OCI-M1 (cell line): ENCODE data around the gene MAP7.
A peak's percentile ranks its signal among the peaks of the same experiment; 100 is the strongest.

Experiments
- DNase-seq: peaks from one replicate; lab custom pipeline; 2025; lab: John Stamatoyannopoulos, UW

The MAP7 gene

GRCh38 chr6:136563386-136564152, 13.3 kb upstream of the MAP7 start:
- no peak for DNase-seq

DNA sequence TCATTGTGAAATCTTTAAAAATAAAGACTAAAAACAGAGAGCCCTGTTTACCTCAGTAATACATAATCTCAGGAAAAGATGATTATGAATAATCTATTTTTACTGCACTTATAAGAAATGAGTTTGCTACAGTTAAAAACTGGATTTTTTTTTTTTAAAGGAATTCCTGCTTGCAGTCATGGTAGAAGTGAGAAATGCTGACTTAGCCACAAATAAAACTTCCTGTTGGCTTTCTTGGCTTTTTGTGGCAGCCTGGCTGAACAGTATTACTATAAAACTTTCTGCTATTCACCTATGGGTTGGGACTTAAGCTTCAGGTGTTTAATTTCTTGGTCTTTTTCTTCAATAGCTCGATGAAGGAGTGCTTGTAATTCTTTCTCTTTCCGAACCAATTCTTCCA, 12.0 kb upstream of the MAP7 start:
- DNase-seq, result no peak

- no peak for DNase-seq
Measured at GRCh38 chr6:136553166-136553787, 3.1 kb upstream of the MAP7 start.

- no peak for DNase-seq
Measured at GRCh38 chr6:136552054-136552453, 1.8 kb upstream of the MAP7 start.

GRCh38 chr6:136551103-136551502, 881 bp upstream of the MAP7 start:
- peak; percentile 66 for DNase-seq

- peak; percentile 53 for DNase-seq
Measured at GRCh38 chr6:136550045-136550329, 235 bp downstream of the MAP7 start.

GRCh38 chr6:136549300-136550044, 750 bp downstream of the MAP7 start:
- DNase-seq, result no peak

- DNase-seq, result no peak
Measured at GRCh38 chr6:136548582-136549299, 1.5 kb downstream of the MAP7 start.

- no peak for DNase-seq
Measured at GRCh38 chr6:136547871-136548270, 2.4 kb downstream of the MAP7 start.

GRCh38 chr6:136547336-136547735, 2.9 kb downstream of the MAP7 start:
- DNase-seq, result peak; percentile 77

DNA sequence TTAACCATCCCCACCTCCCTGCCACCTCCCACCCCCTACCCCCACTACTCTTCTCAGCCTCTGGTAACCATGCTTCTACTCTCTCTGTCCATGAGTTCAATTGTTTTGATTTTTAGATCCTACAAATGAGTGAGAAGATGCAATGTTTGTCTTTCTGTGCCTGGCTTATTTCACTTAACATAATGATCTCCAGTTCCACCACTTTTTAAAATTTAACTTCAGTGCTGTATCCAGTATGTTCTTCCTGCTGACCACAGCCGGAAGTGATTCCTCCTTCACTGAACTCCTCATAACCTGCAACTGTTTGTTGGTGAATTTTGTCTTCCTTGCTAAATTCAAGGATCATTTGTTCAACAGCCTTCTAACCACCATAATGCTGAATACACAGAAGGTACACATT, 3.9 kb downstream of the MAP7 start:
- no peak for DNase-seq

- DNase-seq, result no peak
Measured at GRCh38 chr6:136544326-136544725, 5.9 kb downstream of the MAP7 start.

DNA sequence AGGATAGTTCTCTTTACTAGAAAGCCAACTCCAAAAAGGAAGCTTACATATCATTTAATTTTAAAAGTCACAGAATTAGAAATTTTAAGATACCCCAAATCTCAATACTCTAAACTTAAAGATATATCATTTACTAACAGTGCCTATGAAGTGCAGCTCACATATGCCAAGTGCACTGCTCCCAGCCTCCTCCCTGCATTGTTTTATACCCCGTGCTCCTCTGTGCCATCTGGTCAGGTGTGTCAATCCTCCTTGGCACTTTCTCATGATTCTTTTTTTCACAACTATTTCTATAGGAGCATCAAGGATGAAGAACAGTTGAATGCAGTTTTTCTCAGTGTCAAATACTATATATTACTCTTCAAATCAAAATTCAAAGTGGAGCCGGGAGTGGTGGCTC, 8.8 kb downstream of the MAP7 start:
- DNase-seq, result no peak

- DNase-seq, result no peak
Measured at GRCh38 chr6:136539967-136540652, 10.1 kb downstream of the MAP7 start.

DNA sequence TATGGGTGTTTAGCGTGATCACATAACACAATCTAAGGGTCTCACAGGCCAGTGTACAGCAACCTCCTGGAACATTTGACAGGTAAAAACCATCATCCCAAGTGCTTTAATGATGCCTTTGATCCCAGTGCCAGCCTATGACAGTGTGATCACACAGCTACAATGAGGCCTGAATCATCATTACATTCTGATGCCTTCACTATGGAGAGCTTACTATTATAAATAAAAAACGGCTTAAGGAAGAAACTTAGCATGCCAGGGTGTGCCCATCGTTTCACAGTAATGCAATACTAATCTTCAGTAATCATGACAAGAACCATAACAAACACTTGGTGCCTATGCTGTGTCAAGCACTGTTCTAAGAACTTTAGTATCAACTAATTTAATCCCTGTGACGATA, 11.4 kb downstream of the MAP7 start:
- DNase-seq, result no peak

DNA sequence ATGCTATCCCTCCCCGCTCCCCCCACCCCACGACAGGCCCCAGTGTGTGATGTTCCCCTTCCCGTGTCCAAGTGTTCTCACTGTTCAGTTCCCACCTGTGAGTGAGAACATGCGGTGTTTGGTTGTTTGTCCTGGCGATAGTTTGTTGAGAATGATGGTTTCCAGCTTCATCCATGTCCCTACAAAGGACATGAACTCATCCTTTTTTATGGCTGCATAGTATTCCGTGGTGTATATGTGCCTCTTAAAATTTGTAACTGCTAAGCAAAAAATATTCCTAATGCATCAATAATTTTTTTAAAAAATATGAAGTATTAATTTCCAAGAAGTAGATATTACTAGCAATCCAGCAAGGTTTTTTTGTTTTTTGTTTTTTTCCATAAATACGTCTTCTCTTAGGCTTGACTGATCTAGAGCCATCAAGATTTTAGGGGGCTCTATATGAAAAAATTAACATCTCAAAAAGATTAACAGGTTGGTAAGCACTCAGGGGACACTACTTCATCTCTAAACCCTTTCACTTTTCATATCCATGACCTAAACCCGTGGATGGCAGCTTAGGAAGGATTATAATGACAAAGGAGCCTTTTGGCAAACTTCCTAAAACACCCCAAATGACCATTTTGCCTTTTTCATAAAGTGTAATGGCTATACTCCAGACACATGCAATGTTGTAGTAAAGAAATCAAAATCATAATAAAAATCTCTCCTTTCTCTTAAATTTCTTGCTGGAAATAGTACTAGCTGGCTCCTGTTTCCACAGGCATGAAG, 14.2 kb downstream of the MAP7 start:
- no peak for DNase-seq

- DNase-seq, result no peak
Measured at GRCh38 chr6:136535017-136535765, 15.0 kb downstream of the MAP7 start.

GRCh38 chr6:136534268-136534667, 16.0 kb downstream of the MAP7 start:
- DNase-seq, result no peak

DNA sequence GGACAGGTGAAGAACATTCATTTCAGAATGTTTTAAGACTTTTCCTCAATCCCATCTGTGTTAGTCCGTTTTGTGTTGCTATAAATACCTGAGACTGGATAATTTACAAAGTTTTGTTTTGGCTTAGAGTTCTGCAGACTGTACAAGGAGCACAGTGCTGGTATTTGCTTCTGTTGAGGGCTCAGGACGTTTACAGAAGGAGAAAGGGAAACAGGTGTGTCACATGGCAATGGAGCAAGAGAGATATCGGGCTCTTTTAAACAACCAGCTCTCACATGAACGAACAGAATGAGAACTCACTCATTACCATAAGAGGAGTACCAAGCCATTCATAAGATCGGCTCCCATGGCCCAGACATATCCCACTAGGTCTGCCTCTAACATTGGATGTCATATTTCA, 16.7 kb downstream of the MAP7 start:
- DNase-seq, result no peak

GRCh38 chr6:136532030-136532429, 18.2 kb downstream of the MAP7 start:
- no peak for DNase-seq

DNA sequence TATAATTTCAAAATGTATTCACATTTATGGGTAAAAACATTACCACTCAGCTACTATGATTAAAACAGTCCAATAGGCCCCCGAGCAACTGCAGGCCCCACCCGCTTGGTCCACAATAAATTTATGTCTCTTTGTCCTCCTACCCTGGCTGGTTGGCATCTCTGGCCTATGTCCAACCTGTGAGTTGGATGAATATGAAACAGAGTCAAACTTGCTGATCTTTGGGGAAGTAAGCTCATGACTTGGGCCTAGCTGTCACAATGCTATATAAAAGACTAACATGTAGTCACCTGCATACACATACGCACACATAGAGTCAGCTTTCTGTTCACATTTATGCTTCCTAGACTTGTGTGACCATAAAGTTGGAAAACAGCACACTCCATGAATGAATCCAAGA, 20.5 kb downstream of the MAP7 start:
- no peak for DNase-seq
